Heart left ventricle (tissue), 16 donors: ENCODE measurements around the gene HOXB1. TPM values are rescaled to one million over a fixed set of nuclear protein-coding genes. Genes with fewer than 3 reads are reported as not detected.

Experiments used
- ATAC-seq, 4 donors: fragments of 200-7000 bp; cut with Tn5 transposase; one replicate each; pipeline ENCODE4 v1.9.1; 2020 to 2022; ENCODE audit warnings: moderate library complexity in 4 of 4, mild to moderate bottlenecking in 3 of 4, moderate number of reproducible peaks in 1 of 4
- DNase-seq, 5 donors: peaks; one replicate each; pipeline ENCODE4 v3.0.0-alpha.2; 2020
- H3K27ac ChIP-seq, 12 donors: fragments of 200-600 bp; sonication (generic) in 4 of 12; one replicate each; pipeline versions ENCODE4 v1.5.0 to v1.8.0; 2016 to 2022; ENCODE audit warnings: mild to moderate bottlenecking in 2 of 12
- H3K27me3 ChIP-seq, 9 donors: fragments of 200-600 bp; sonication (generic) in 2 of 9; one replicate each; pipeline versions ENCODE4 v1.5.1 to v1.8.0; 2016 to 2022; ENCODE audit warnings: mild to moderate bottlenecking in 3 of 9
- H3K36me3 ChIP-seq, 9 donors: fragments of 200-600 bp; sonication (generic) in 2 of 9; one replicate each; pipeline versions ENCODE4 v1.5.0 to v1.8.0; 2018 to 2022; ENCODE audit warnings: mild to moderate bottlenecking in 2 of 9
- H3K4me1 ChIP-seq, 12 donors: fragments of 200-600 bp; sonication (generic) in 4 of 12; one replicate each; pipeline versions ENCODE4 v1.5.0 to v1.8.0; 2016 to 2022; ENCODE audit warnings: mild to moderate bottlenecking in 3 of 12
- H3K4me3 ChIP-seq, 12 donors: fragments of 200-600 bp; sonication (generic) in 4 of 12; one replicate each; pipeline versions ENCODE4 v1.5.0 to v1.8.0; 2017 to 2022; ENCODE audit warnings: mild to moderate bottlenecking in 9 of 12, moderate library complexity in 4 of 12
- H3K9me3 ChIP-seq, 12 donors: fragments of 200-600 bp; sonication (generic) in 4 of 12; one replicate each; pipeline versions ENCODE4 v1.5.0 to v1.8.0; 2016 to 2022; ENCODE audit warnings: mild to moderate bottlenecking in 1 of 12
- CTCF ChIP-seq, 12 donors: fragments of 200-600 bp; sonication (generic) in 4 of 12; IDR thresholded peaks; one replicate each; pipeline versions ENCODE4 v1.5.0 to v1.8.0; 2018 to 2022; ENCODE audit warnings: antibody characterized with exemption in 12 of 12, mild to moderate bottlenecking in 5 of 12
- POLR2A ChIP-seq, 2 donors: fragments of 450-650 bp; IDR thresholded peaks; one replicate each; pipeline ENCODE4 v1.6.1; 2017; ENCODE audit warnings: antibody characterized with exemption in 2 of 2, mild to moderate bottlenecking in 2 of 2, moderate library complexity in 2 of 2
- WGBS, 4 donors: extraction: QIAGEN DNeasy Blood & Tissue Kit in 2 of 4; methylation state at CpG; one replicate each; pipeline versions ENCODE4 v1.1.5 to v1.1.7; 2013 to 2018; 5-methylcytosine and 5-hydroxymethylcytosine counted together
- intact Hi-C, 10 donors: fragments of 100-400 bp; cut with DNase I; formaldehyde crosslinking; loops; one replicate each; pipeline versions ENCODE4 v1.11.1 to v1.14.2; 2022
- polyA plus RNA-seq, 2 donors: library from polyadenylated mRNA; stranded (reverse); fragments of 200-250 nt; gene quantifications; one replicate each; pipeline ENCODE4 v1.2.3, GENCODE V29; 2013
- total RNA-seq, 9 donors: library from RNA; depleted of rRNA in 2 of 9; stranded (reverse); fragments of >200 nt in 2 of 9; fragmentation: NEBNext Ultra II Directional in 3 of 9; extraction: Animal tissue kit (Norgen Biotek cat#: 25700) in 3 of 9; gene quantifications; one replicate each; pipeline versions ENCODE4 v1.1.0 to v1.2.4, GENCODE V29; 2016 to 2023
- donor health status: ischemic (EF 13 %, LVEDD 7.1; RV severe dilation, severe dysfunction).
- donor health status: healthy with polysubstance abuse.
- donor health status: DM: no; HTN: yes; CAD: no.
- donor health status: DM: no; HTN: no; CAD: no.
- donor health status: ischemic (EF 25% LVEDD 6.9; RV normal size, moderate dysfunction).
- donor health status: ischemic (EF 25% LVEDD 5.7; RV mildly dilated, moderate dysfunction).
- donor health status: healthy.
- donor health status: DM: yes; HTN: yes; CAD: no.
- donor health status: ischemic (EF 35%, LVEDD 5.7; RV mildly dilated, moderate dysfunction).
- donor health status: nonischemic (EF 11% LVEDD 7.7; RV severe dilation, severe dysfunction).
- donor health status: DM: yes; HTN: yes; CAD: no.
- donor health status: PGD.
- donor health status: ischemic (EF 29% LVEDD 5.4; RV normal size, mild dysfunction).
- donor health status: nonischemic (EF 23%, LVEDD 6.1; RV moderate dilation, normal function).

The HOXB1 gene
- total and polyA plus RNA-seq, 11 donors, result not detected

- WGBS, 4 donors, result 6 to 11% (median 8%) methylated on average over 34 to 43 of the region's 43 CpGs
- Histone ChIP-seq H3K27me3 (peaks cover 68 to 100% (median 95%) of the 10 kb centered on the region in 9 donors), H3K9me3 (no peaks in the 10 kb centered on the region), H3K4me1 (peaks cover 0 to 39% (median 5%) of the 10 kb centered on the region in 12 donors), H3K36me3 (no peaks in the 10 kb centered on the region), H3K4me3 (peak overlapping the region; percentile 3 to 61 (median 50)), H3K27ac (peak overlapping the region in 10 of 12 donors; percentile 9 to 97 (median 66))
- ATAC-seq, result peak in 2 of 4 donors; percentile 12 to 13
- DNase-seq, result no peak
- no peak for TF ChIP-seq CTCF (IDR thresholded peaks at IDR 0.05)
- TF ChIP-seq POLR2A (IDR thresholded peaks at IDR 0.05), result no peak
- intact Hi-C loops, result loop anchor here in 3 of 10 donors (2.0 to 5.0 kb wide), 2 partner anchors 14 to 37 kb away; no protein-coding TSS in a partner anchor
Observed at GRCh38 chr17:48578616-48579470, 48.0 kb upstream of the HOXB1 start.

GRCh38 chr17:48577946-48578615 is 47.3 kb upstream of the HOXB1 start, which contains the start of gene HOXB4:
Gene HOXB4, minus strand, starts transcription at chr17:48578350. Its CDS starts 31 bp downstream, at chr17:48578319.
- Histone ChIP-seq H3K4me1 (peaks cover 0 to 39% (median 5%) of the 10 kb centered on the region in 12 donors), H3K36me3 (no peaks in the 10 kb centered on the region), H3K4me3 (peak within 1 kb of the TSS; percentile 3 to 61 (median 50)), H3K27me3 (peaks cover 66 to 100% (median 94%) of the 10 kb centered on the region in 9 donors), H3K9me3 (no peaks in the 10 kb centered on the region), H3K27ac (peak within 1 kb of the TSS in 11 of 12 donors; percentile 9 to 97 (median 65))
- ATAC-seq (peak in 3 of 4 donors; percentile 58 to 68 (median 61)), DNase-seq (peak; percentile 53 to 85 (median 70))
- no peak for TF ChIP-seq CTCF (IDR thresholded peaks at IDR 0.05)
- no peak for TF ChIP-seq POLR2A (IDR thresholded peaks at IDR 0.05)
- intact Hi-C loops, result loop anchor here in 3 of 10 donors (2.0 to 5.0 kb wide), 2 partner anchors 13 to 36 kb away; no protein-coding TSS in a partner anchor
- 1 to 3% (median 2%) methylated on average over 14 to 58 of the region's 58 CpGs for WGBS, 4 donors

- no peak for ATAC-seq
- 7 to 18% (median 8%) methylated on average over 11 to 19 of the region's 19 CpGs for WGBS, 4 donors
- no peak for DNase-seq
- Histone ChIP-seq H3K36me3 (no peaks in the 10 kb centered on the region), H3K27ac (peak overlapping the region in 7 of 12 donors; percentile 20 to 97 (median 65)), H3K4me3 (peak overlapping the region; percentile 3 to 61 (median 50)), H3K27me3 (peaks cover 60 to 100% (median 94%) of the 10 kb centered on the region in 9 donors), H3K9me3 (no peaks in the 10 kb centered on the region), H3K4me1 (peaks cover 0 to 36% (median 4%) of the 10 kb centered on the region in 12 donors)
- intact Hi-C loops, result loop anchor here in 3 of 10 donors (5.0 kb wide), 1 partner anchor 35 kb away; no protein-coding TSS in a partner anchor
- TF ChIP-seq CTCF (IDR thresholded peaks at IDR 0.05), result no peak
- TF ChIP-seq POLR2A (IDR thresholded peaks at IDR 0.05), result no peak
Observed at GRCh38 chr17:48577330-48577945, 46.6 kb upstream of the HOXB1 start.
